22Rv1 (cell line): ENCODE results near the gene BARX1.
"Not testable (repeated sequence)": the region's sequence is repeated elsewhere in the genome, so short reads cannot be mapped to it uniquely, and the experiment has no call there.

ENCODE experiments used
- H3K27ac ChIP-seq: fragments of 450-650 bp; 2 replicates; pipeline ENCODE4 v1.5.1; 2017
- ZFX ChIP-seq: fragments of 450-650 bp; IDR thresholded peaks from 2 replicates; pipeline ENCODE4 v1.6.1; 2017; ENCODE audit warnings: antibody characterized with exemption, borderline replicate concordance
- TF ChIP-seq, protein P1 (sequence below): fragments of 450-650 bp; IDR thresholded peaks from 2 replicates; pipeline ENCODE4 v1.5.1; 2017; ENCODE audit warnings: mild to moderate bottlenecking

BARX1 gene

GRCh38 chr9:93942161-93942560, 13.0 kb downstream of the BARX1 start:
- TF ChIP-seq, protein P1, sequence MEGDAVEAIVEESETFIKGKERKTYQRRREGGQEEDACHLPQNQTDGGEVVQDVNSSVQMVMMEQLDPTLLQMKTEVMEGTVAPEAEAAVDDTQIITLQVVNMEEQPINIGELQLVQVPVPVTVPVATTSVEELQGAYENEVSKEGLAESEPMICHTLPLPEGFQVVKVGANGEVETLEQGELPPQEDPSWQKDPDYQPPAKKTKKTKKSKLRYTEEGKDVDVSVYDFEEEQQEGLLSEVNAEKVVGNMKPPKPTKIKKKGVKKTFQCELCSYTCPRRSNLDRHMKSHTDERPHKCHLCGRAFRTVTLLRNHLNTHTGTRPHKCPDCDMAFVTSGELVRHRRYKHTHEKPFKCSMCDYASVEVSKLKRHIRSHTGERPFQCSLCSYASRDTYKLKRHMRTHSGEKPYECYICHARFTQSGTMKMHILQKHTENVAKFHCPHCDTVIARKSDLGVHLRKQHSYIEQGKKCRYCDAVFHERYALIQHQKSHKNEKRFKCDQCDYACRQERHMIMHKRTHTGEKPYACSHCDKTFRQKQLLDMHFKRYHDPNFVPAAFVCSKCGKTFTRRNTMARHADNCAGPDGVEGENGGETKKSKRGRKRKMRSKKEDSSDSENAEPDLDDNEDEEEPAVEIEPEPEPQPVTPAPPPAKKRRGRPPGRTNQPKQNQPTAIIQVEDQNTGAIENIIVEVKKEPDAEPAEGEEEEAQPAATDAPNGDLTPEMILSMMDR, result no peak
- TF ChIP-seq ZFX, result no peak
- no peak overlapping the region for H3K27ac ChIP-seq

DNA sequence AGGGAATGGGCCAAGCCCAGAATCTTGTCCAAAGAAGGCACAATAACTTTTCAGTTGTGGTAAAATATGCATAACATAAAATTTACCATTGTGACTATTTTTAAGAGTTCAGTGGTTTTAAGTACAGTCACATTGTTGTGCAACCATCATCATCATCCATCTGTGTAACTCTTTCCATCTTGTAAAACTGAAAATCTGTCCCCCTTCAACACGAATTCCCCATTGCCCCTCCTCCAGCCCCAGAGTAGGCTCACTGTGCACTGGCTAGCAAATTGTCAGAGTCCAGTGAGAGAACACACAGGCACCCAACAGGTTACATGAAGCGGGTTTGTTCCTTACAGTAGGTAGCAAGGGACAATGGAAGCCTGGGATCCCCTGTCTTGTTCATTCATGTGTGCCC, 13.7 kb downstream of the BARX1 start:
- no peak overlapping the region for H3K27ac ChIP-seq
- TF ChIP-seq, protein P1, result no peak
- TF ChIP-seq ZFX, result no peak

DNA sequence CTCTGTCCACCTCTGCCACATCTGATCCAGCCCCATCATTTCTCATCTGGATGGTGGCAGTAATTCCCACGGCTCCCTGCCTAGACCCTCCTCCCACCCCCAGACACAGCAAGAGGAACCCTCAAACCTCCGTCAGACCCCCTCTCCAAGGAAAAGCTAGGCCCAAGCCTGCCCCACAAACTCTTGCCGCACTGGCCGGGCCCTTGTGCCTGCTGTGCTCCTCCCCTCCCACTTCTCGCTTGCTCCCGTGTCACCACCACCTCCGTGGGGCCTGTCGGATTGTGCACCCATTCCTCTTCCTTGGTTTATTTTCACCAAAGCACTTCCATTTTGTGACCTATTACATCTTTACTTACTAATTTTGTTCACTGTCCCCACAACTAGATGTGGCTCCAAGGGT, 14.2 kb downstream of the BARX1 start:
- TF ChIP-seq, protein P1, result no peak
- no peak for TF ChIP-seq ZFX
- H3K27ac ChIP-seq, result no peak overlapping the region

DNA sequence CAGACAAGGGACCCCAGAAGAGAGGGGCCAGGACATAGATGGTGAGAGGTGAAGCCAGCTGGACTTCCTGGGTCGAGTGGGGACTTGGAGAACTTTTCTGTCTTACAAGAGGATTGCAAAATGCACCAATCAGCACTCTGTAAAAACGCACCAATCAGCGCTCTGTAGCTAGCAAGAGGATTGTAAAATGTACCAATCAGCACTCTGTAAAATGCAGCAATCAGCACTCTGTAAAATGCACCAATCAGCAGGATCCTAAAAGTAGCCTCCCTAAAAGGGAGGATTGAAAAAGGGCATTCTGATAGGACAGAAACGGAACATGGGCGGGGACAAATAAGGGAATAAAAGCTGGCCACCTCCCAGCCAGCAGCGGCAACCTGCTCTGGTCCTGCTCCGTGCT, 15.6 kb downstream of the BARX1 start:
- H3K27ac ChIP-seq, result not testable (repeated sequence)

- no peak for TF ChIP-seq ZFX
- TF ChIP-seq, protein P1, result no peak
Measured at GRCh38 chr9:93937193-93937592, 18.0 kb downstream of the BARX1 start.

DNA sequence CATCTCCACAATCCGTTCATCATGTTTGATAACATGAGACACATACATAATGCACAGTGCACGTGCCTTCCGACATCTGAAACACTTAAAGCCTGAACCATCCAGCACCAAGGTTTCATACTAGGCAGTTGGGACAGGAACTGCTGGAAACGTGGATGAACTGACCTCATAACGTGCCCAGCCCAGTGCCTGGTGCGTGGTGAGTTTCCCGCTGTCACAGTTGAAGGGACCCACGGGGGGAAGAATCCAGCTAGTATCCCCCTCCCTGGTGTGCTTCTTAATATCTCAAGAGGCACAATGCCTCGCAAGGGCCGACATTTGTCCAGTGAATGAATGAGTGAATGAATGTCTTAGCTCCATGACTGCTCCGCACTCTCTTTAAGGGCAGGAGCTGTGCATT, 23.2 kb downstream of the BARX1 start:
- H3K27ac ChIP-seq, result no peak overlapping the region
- TF ChIP-seq, protein P1, result no peak
- no peak for TF ChIP-seq ZFX

More at GRCh38 chr9:93937193-93937592, 18.0 kb downstream of the BARX1 start:
- no peak overlapping the region for H3K27ac ChIP-seq

DNA sequence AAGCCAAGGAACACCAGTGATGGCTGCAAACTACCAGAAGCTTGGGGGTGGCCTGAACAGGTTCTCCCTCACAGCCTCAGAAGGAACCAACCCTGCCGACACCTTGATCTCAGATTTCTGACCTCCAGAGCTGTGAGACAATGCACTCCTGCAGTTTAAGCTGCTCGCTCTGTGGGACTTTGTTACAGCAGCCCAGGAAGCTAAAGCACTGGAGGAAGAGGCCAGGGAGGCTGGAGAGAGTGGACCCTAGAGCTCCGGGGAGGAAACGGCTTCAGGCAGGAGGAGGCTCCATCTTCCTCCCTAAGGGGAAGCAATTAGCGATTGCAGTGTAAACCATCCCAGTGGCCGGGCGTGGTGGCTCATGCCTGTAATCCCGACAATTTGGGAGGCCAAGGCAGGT, 25.1 kb downstream of the BARX1 start:
- TF ChIP-seq, protein P1, result no peak
- TF ChIP-seq ZFX, result no peak
- no peak overlapping the region for H3K27ac ChIP-seq

DNA sequence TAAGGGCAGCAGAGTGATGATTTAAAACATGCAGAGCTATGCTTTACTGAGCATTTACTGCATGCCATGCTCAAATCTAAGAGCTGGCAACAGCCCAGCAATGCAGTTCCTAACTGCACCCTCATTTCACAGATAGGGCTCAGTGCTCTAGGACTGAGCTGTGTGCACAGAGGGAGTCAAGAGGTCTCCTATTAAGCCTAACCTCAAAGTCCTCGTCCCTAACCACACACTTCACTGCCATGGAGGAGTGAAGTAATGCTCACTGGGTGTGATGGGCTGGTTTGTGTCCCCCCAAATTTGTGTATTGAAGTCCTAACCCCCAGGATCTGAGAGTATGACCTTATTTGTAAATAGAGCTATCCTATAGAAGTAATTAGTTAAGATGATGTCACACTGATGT, 25.9 kb downstream of the BARX1 start:
- no peak overlapping the region for H3K27ac ChIP-seq
- TF ChIP-seq ZFX, result no peak

GRCh38 chr9:93922535-93922934, 32.6 kb downstream of the BARX1 start:
- TF ChIP-seq, protein P1, result no peak
- no peak for TF ChIP-seq ZFX
- no peak overlapping the region for H3K27ac ChIP-seq
